Prostate gland (tissue), 2 donors: ENCODE results near the gene CCDC77. TPM values are rescaled to one million over a fixed set of nuclear protein-coding genes. Genes with fewer than 3 reads are reported as not detected.

Experiments
- DNase-seq: peaks from one replicate; pipeline ENCODE4 v3.0.0-alpha.2; 2019; ENCODE audit warnings: low spot score
- H3K27ac ChIP-seq, 2 donors: fragments of 200-600 bp; sonication (generic); 2 replicates each; pipeline ENCODE4 v1.5.1; 2017 to 2019
- H3K27me3 ChIP-seq: fragments of 200-600 bp; sonication (generic); replicated peaks from 2 replicates; pipeline ENCODE4 v1.5.1; 2019; ENCODE audit not compliant: insufficient read depth
- H3K36me3 ChIP-seq, 2 donors: fragments of 200-600 bp; sonication (generic); 1 replicate in 1 of 2; 2 replicates in 1 of 2; pipeline versions ENCODE4 v1.5.1 to v1.8.1; 2017 to 2019
- H3K4me1 ChIP-seq: fragments of 200-600 bp; sonication (generic); replicated peaks from 2 replicates; pipeline ENCODE4 v1.5.1; 2019
- H3K4me3 ChIP-seq, 2 donors: fragments of 200-600 bp; sonication (generic); 2 replicates each; pipeline ENCODE4 v1.5.1; 2017 to 2019
- H3K9me3 ChIP-seq: fragments of 200-600 bp; sonication (generic); 2 replicates; pipeline ENCODE4 v1.5.1; 2017
- CTCF ChIP-seq, 4 experiments: fragments of 200-600 bp in 2 of 4; fragments of 450-650 bp in 2 of 4; sonication (generic) in 2 of 4; IDR thresholded peaks; 1 replicate in 3 of 4; 2 replicates in 1 of 4; pipeline ENCODE4 v1.5.1; 2016 to 2019; ENCODE audit warnings: antibody characterized with exemption in 4 of 4, mild to moderate bottlenecking in 2 of 4, moderate library complexity in 2 of 4
- POLR2A ChIP-seq: fragments of 450-650 bp; IDR thresholded peaks from one replicate; pipeline ENCODE4 v1.6.1; 2016; ENCODE audit warnings: antibody characterized with exemption, mild to moderate bottlenecking
- POLR2AphosphoS5 ChIP-seq: sonication (generic); formaldehyde crosslinking; IDR thresholded peaks from one replicate; pipeline ENCODE4 v1.6.1; 2017; ENCODE audit warnings: antibody characterized with exemption
- WGBS: methylation state at CpG from one replicate; pipeline ENCODE4 v1.1.5; 2018; 5-methylcytosine and 5-hydroxymethylcytosine counted together
- intact Hi-C: fragments of 100-400 bp; cut with DNase I; formaldehyde crosslinking; loops from one replicate; pipeline ENCODE4 v1.14.2; 2022
- total RNA-seq, 2 donors: library from RNA; depleted of rRNA; stranded (reverse); fragments of >200 nt; gene quantifications; one replicate each; pipeline ENCODE4 v1.1.0, GENCODE V29; 2016

The CCDC77 gene
- total RNA-seq, 2 donors from 2014 or later: 7.0 to 8.9 TPM

- no peaks in the 10 kb centered on the region for H3K27me3 ChIP-seq
- H3K4me1 ChIP-seq: no peaks in the 10 kb centered on the region
- DNase-seq: no peak
- intact Hi-C loops: no loop called here
- WGBS: 83% methylated on average over 6 of the region's 6 CpGs
- no peaks in the 10 kb centered on the region for H3K36me3 ChIP-seq
- no peaks in the 10 kb centered on the region for H3K9me3 ChIP-seq
- H3K27ac ChIP-seq: no peak overlapping the region
- TF ChIP-seq POLR2A (no peak), POLR2AphosphoS5 (no peak), CTCF (IDR thresholded peaks at IDR 0.05) (no peak)
- no peak overlapping the region for H3K4me3 ChIP-seq
These were observed 66.1 kb downstream of the CCDC77 start for GRCh38 chr12:467591-467990.

GRCh38 chr12:468671-469389 lies 67.4 kb downstream of the CCDC77 start:
- TF ChIP-seq POLR2AphosphoS5: no peak
- TF ChIP-seq POLR2A: no peak
- TF ChIP-seq CTCF (IDR thresholded peaks at IDR 0.05): no peak

GRCh38 chr12:470133-470532 lies 68.7 kb downstream of the CCDC77 start:
- 73% methylated on average over 11 of the region's 11 CpGs for WGBS
- H3K4me3 ChIP-seq: no peak overlapping the region
- no peaks in the 10 kb centered on the region for H3K9me3 ChIP-seq
- no peaks in the 10 kb centered on the region for H3K36me3 ChIP-seq
- intact Hi-C loops: no loop called here
- TF ChIP-seq POLR2A: no peak
- TF ChIP-seq POLR2AphosphoS5: no peak
- no peak overlapping the region for H3K27ac ChIP-seq
- no peak for DNase-seq
- H3K4me1 ChIP-seq: no peaks in the 10 kb centered on the region
- no peaks in the 10 kb centered on the region for H3K27me3 ChIP-seq

More at GRCh38 chr12:468671-469389, 67.4 kb downstream of the CCDC77 start:
- no peaks in the 10 kb centered on the region for H3K4me1 ChIP-seq
- H3K27me3 ChIP-seq: no peaks in the 10 kb centered on the region
- DNase-seq: no peak
- H3K27ac ChIP-seq: no peak overlapping the region
- intact Hi-C loops: no loop called here
- no peaks in the 10 kb centered on the region for H3K9me3 ChIP-seq
- WGBS: 72% methylated on average over 10 of the region's 10 CpGs
- no peaks in the 10 kb centered on the region for H3K36me3 ChIP-seq
- H3K4me3 ChIP-seq: no peak overlapping the region

- no peak overlapping the region for H3K27ac ChIP-seq
- 84% methylated on average over 5 of the region's 5 CpGs for WGBS
- intact Hi-C loops: no loop called here
- TF ChIP-seq POLR2A: no peak
- TF ChIP-seq CTCF (IDR thresholded peaks at IDR 0.05): no peak
- no peak for TF ChIP-seq POLR2AphosphoS5
- H3K27me3 ChIP-seq: no peaks in the 10 kb centered on the region
- H3K4me3 ChIP-seq: no peak overlapping the region
- no peaks in the 10 kb centered on the region for H3K9me3 ChIP-seq
- no peak for DNase-seq
- H3K36me3 ChIP-seq: no peaks in the 10 kb centered on the region
- no peaks in the 10 kb centered on the region for H3K4me1 ChIP-seq
These were observed 71.8 kb downstream of the CCDC77 start for GRCh38 chr12:473198-473597.

GRCh38 chr12:473863-474577 lies 72.6 kb downstream of the CCDC77 start:
- intact Hi-C loops: no loop called here
- no peak for DNase-seq
- no peak overlapping the region for H3K27ac ChIP-seq
- H3K36me3 ChIP-seq: no peaks in the 10 kb centered on the region
- H3K9me3 ChIP-seq: no peaks in the 10 kb centered on the region
- H3K27me3 ChIP-seq: no peaks in the 10 kb centered on the region
- no peak for TF ChIP-seq POLR2A
- no peak for TF ChIP-seq CTCF (IDR thresholded peaks at IDR 0.05)
- no peak for TF ChIP-seq POLR2AphosphoS5
- 83% methylated on average over 9 of the region's 9 CpGs for WGBS
- H3K4me1 ChIP-seq: no peaks in the 10 kb centered on the region
- H3K4me3 ChIP-seq: no peak overlapping the region
